ENCODE data around the gene CCDC27.

DNA sequence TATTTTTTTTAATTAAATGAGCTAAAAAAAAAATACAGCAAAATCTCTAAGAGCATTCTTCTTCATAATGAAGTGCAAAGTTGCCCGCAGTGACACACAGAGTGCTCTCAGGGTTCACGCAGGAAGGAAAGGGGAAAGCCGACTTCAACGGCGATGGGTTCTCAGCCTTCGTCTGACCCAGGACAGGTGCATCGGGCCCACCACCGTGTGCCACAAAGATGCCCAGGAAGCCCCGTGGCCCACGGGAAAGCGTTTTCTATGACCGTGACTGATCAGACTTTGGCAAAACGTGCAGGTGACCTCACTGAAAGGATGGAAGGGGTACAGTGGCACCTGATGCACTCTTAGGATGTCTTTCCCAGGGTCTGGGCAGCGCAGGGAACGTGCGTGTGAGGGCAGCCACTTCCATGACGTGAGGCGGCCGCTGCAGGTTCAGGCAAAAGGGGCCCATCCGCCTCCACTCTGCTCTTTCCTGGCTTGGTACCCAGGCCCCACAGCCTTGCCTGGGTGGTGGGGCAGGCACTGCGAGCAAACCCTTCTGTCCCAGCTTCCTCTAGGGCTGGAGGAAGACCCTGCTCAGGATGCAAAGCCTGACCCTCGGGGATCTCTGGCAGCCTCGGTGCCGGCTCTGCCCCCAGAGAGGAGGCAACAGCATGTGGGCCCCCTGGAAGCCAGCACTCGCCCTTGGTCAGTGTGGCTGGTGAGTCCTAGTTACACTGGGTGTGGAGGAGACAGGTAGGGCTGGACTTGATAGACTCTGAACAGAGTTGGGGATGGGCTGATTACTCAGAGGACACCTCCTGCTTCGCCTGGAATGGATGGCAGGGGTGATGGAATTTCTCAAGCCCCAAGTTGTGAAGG, 35.7 kb downstream of the CCDC27 start:
- TF ChIP-seq, protein P1, sequence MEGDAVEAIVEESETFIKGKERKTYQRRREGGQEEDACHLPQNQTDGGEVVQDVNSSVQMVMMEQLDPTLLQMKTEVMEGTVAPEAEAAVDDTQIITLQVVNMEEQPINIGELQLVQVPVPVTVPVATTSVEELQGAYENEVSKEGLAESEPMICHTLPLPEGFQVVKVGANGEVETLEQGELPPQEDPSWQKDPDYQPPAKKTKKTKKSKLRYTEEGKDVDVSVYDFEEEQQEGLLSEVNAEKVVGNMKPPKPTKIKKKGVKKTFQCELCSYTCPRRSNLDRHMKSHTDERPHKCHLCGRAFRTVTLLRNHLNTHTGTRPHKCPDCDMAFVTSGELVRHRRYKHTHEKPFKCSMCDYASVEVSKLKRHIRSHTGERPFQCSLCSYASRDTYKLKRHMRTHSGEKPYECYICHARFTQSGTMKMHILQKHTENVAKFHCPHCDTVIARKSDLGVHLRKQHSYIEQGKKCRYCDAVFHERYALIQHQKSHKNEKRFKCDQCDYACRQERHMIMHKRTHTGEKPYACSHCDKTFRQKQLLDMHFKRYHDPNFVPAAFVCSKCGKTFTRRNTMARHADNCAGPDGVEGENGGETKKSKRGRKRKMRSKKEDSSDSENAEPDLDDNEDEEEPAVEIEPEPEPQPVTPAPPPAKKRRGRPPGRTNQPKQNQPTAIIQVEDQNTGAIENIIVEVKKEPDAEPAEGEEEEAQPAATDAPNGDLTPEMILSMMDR (IDR thresholded peaks at IDR 0.05): no peak
- TF ChIP-seq ZNF423 (CRISPR knock-in tag; IDR thresholded peaks at IDR 0.05) (no peak), SP1 (CRISPR knock-in tag; conservative IDR thresholded peaks at IDR 0.05) (no peak), USF2 (CRISPR knock-in tag; IDR thresholded peaks at IDR 0.05) (no peak), JUN (CRISPR knock-in tag; IDR thresholded peaks at IDR 0.05) (no peak), E2F1 (CRISPR knock-in tag; IDR thresholded peaks at IDR 0.05) (no peak), NR1H2 (CRISPR knock-in tag; IDR thresholded peaks at IDR 0.05) (no peak), PREB (CRISPR knock-in tag; IDR thresholded peaks at IDR 0.05; ENCODE audit: borderline replicate concordance) (no peak), CREB1 (CRISPR knock-in tag; IDR thresholded peaks at IDR 0.05) (no peak), ZBTB21 (CRISPR knock-in tag; IDR thresholded peaks at IDR 0.05; ENCODE audit: borderline replicate concordance) (no peak)
- TF ChIP-seq, protein P2, sequence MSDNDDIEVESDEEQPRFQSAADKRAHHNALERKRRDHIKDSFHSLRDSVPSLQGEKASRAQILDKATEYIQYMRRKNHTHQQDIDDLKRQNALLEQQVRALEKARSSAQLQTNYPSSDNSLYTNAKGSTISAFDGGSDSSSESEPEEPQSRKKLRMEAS (CRISPR knock-in tag; IDR thresholded peaks at IDR 0.05): no peak
- TF ChIP-seq, protein P3, sequence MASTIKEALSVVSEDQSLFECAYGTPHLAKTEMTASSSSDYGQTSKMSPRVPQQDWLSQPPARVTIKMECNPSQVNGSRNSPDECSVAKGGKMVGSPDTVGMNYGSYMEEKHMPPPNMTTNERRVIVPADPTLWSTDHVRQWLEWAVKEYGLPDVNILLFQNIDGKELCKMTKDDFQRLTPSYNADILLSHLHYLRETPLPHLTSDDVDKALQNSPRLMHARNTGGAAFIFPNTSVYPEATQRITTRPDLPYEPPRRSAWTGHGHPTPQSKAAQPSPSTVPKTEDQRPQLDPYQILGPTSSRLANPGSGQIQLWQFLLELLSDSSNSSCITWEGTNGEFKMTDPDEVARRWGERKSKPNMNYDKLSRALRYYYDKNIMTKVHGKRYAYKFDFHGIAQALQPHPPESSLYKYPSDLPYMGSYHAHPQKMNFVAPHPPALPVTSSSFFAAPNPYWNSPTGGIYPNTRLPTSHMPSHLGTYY (CRISPR knock-in tag; IDR thresholded peaks at IDR 0.05): no peak
- TF ChIP-seq, protein P4, sequence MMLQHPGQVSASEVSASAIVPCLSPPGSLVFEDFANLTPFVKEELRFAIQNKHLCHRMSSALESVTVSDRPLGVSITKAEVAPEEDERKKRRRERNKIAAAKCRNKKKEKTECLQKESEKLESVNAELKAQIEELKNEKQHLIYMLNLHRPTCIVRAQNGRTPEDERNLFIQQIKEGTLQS (CRISPR knock-in tag; conservative IDR thresholded peaks at IDR 0.05): no peak
